Esophagus squamous epithelium (tissue), 4 donors: ENCODE data around the gene CAPN8.

Source experiments
- POLR2A ChIP-seq, 4 donors: fragments of 450-650 bp; IDR thresholded peaks; one replicate each; pipeline ENCODE4 v1.6.1; 2017; ENCODE audit warnings: antibody characterized with exemption in 4 of 4, mild to moderate bottlenecking in 4 of 4, moderate library complexity in 3 of 4
- TF ChIP-seq, protein P1 (sequence below), 6 experiments: fragments of 450-650 bp in 4 of 6; fragments of 200-600 bp in 2 of 6; sonication (generic) in 2 of 6; IDR thresholded peaks; one replicate each; pipeline ENCODE4 v1.5.1; 2016 to 2019; ENCODE audit warnings: antibody characterized with exemption in 6 of 6, mild to moderate bottlenecking in 4 of 6, moderate library complexity in 4 of 6

DNA sequence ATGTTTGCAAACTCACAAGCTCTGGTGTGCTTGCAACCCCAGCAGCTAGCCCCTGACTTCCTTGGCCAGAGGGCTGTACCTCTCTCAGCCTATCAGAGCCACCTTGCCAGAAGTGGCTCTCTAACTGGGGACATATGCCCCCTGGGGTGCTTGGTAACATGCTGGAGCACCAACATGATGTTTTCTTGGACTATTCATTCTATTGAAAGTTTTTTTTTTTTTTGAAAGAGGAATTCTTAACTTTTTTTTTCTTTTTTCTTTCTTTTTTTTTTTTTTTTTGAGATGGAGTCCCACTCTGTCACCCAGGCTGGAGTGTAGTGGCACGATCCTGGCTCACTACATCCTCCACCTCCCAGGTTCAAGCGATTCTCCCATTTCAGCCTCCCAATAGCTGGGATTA, 14.7 kb upstream of the CAPN8 start:
- TF ChIP-seq, protein P1, sequence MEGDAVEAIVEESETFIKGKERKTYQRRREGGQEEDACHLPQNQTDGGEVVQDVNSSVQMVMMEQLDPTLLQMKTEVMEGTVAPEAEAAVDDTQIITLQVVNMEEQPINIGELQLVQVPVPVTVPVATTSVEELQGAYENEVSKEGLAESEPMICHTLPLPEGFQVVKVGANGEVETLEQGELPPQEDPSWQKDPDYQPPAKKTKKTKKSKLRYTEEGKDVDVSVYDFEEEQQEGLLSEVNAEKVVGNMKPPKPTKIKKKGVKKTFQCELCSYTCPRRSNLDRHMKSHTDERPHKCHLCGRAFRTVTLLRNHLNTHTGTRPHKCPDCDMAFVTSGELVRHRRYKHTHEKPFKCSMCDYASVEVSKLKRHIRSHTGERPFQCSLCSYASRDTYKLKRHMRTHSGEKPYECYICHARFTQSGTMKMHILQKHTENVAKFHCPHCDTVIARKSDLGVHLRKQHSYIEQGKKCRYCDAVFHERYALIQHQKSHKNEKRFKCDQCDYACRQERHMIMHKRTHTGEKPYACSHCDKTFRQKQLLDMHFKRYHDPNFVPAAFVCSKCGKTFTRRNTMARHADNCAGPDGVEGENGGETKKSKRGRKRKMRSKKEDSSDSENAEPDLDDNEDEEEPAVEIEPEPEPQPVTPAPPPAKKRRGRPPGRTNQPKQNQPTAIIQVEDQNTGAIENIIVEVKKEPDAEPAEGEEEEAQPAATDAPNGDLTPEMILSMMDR (IDR thresholded peaks at IDR 0.05), result no peak
- no peak for TF ChIP-seq POLR2A (IDR thresholded peaks at IDR 0.05)
